Endothelial cell of umbilical vein (primary cell): Measurements from ENCODE around the gene ABCC1. TPM values are rescaled to one million over a fixed set of nuclear protein-coding genes. Genes with fewer than 3 reads are reported as not detected.

Source experiments
- BruUV-seq: library from RNA; stranded (reverse); fragments of 400-500 nt; replicated peaks from 2 replicates; lab custom pipeline; 2021; lab: Mats Ljungman, UMichigan
- CTCF ChIA-PET: fragments of 300-600, 350-600 bp; sonication (Branson Sonifier 250); formaldehyde crosslinking; loops from one replicate; lab custom pipeline; 2021; ENCODE audit warnings: antibody characterized with exemption, inconsistent platforms; lab: Charles Lee
- POLR2A ChIA-PET: fragments of 300-600, 350-600 bp; sonication (Branson Sonifier 250); formaldehyde crosslinking; loops from one replicate; lab custom pipeline; 2021; ENCODE audit warnings: antibody characterized with exemption, inconsistent platforms; lab: Charles Lee
- DNase-seq: peaks from one replicate; pipeline ENCODE4 v3.0.0-alpha.2; 2011; ENCODE audit warnings: low read depth, low spot score
- FAIRE-seq: peaks from 2 replicates; lab custom pipeline; 2011; peaks lifted over from hg19 to GRCh38; lab: Jason Lieb, UNC
- H2AFZ ChIP-seq: 2 replicates; pipeline ENCODE4 v1.6.0; 2012; ENCODE audit warnings: low read depth, low read length, control low read depth, inconsistent platforms
- H3K27ac ChIP-seq: 2 replicates; pipeline ENCODE4 v1.5.1; 2011; ENCODE audit warnings: low read depth, mild to moderate bottlenecking, control low read depth, low read length, moderate library complexity; ENCODE audit not compliant: insufficient read depth
- H3K27me3 ChIP-seq, 2 experiments: 2 replicates each; pipeline versions ENCODE4 v1.6.0 to v1.6.1; 2011; ENCODE audit warnings: low read length in 2 of 2, mixed read lengths in 1 of 2; ENCODE audit not compliant: control insufficient read depth in 2 of 2, insufficient read depth in 2 of 2
- H3K36me3 ChIP-seq, 2 experiments: 2 replicates in 1 of 2; 3 replicates in 1 of 2; pipeline ENCODE4 v1.5.1; 2011; ENCODE audit warnings: low read length in 2 of 2, mild to moderate bottlenecking in 1 of 2, moderate library complexity in 1 of 2; ENCODE audit not compliant: control insufficient read depth in 2 of 2, insufficient read depth in 2 of 2; ENCODE audit errors: extremely low read depth in 1 of 2
- H3K4me1 ChIP-seq: 3 replicates; pipeline ENCODE4 v1.5.1; 2011; ENCODE audit warnings: mild to moderate bottlenecking, low read length; ENCODE audit not compliant: control insufficient read depth, insufficient read depth; ENCODE audit errors: extremely low read depth
- H3K4me2 ChIP-seq: 2 replicates; pipeline ENCODE4 v1.6.1; 2011; ENCODE audit warnings: low read length, control low read depth, mixed read lengths; ENCODE audit not compliant: insufficient read depth
- H3K4me3 ChIP-seq, 3 experiments: fragments of 200-600 bp in 1 of 3; sonication (generic), shearing (Covaris generic) in 1 of 3; replicated peaks in 1 of 3; 2 replicates each; pipeline ENCODE4 v1.5.1; 2011 to 2016; ENCODE audit warnings: control low read depth in 3 of 3, low read length in 3 of 3, mild to moderate bottlenecking in 2 of 3, inconsistent platforms in 1 of 3, low read depth in 1 of 3, moderate library complexity in 1 of 3; ENCODE audit not compliant: insufficient read depth in 1 of 3
- H3K79me2 ChIP-seq: 2 replicates; pipeline ENCODE4 v1.6.0; 2012; ENCODE audit warnings: low read length, inconsistent platforms; ENCODE audit not compliant: control insufficient read depth, insufficient read depth
- H3K9ac ChIP-seq: replicated peaks from 2 replicates; pipeline ENCODE3; 2011; ENCODE audit warnings: low read length, control low read depth; ENCODE audit not compliant: insufficient read depth; ENCODE audit errors: extremely low read depth
- H3K9me1 ChIP-seq: replicated peaks from 3 replicates; pipeline ENCODE4 v1.6.0; 2011; ENCODE audit warnings: mild to moderate bottlenecking, low read length; ENCODE audit not compliant: control insufficient read depth, insufficient read depth; ENCODE audit errors: extremely low read depth
- H3K9me3 ChIP-seq: replicated peaks from 2 replicates; pipeline ENCODE4 v1.5.1; 2012; ENCODE audit warnings: low read length, inconsistent platforms; ENCODE audit not compliant: control insufficient read depth, insufficient read depth
- H4K20me1 ChIP-seq: replicated peaks from 2 replicates; pipeline ENCODE3; 2011; ENCODE audit warnings: mild to moderate bottlenecking, low read length; ENCODE audit not compliant: control insufficient read depth, insufficient read depth; ENCODE audit errors: extremely low read depth
- CTCF ChIP-seq, 2 donors: IDR thresholded peaks; 1 replicate in 1 of 2; 2 replicates in 1 of 2; pipeline ENCODE4 v1.5.1; 2011; ENCODE audit warnings: low read length in 2 of 2, mild to moderate bottlenecking in 2 of 2, moderate library complexity in 2 of 2, control low read depth in 1 of 2, inconsistent platforms in 1 of 2, low read depth in 1 of 2; ENCODE audit not compliant: insufficient read depth in 1 of 2; ENCODE audit errors: extremely low read depth in 1 of 2
- EZH2 ChIP-seq: IDR thresholded peaks from 2 replicates; pipeline ENCODE4 v1.6.1; 2012; ENCODE audit warnings: borderline replicate concordance, low read depth, mild to moderate bottlenecking, moderate library complexity, low read length, inconsistent platforms; ENCODE audit not compliant: severe bottlenecking
- GATA2 ChIP-seq: IDR thresholded peaks from 2 replicates; pipeline ENCODE4 v1.7.0; 2011; ENCODE audit warnings: low read depth, mild to moderate bottlenecking, moderate library complexity, mixed read lengths, low read length; ENCODE audit not compliant: insufficient read length, insufficient read depth
- JUN ChIP-seq: IDR thresholded peaks from 2 replicates; pipeline ENCODE4 v1.6.1; 2011; ENCODE audit warnings: borderline replicate concordance, low read depth; ENCODE audit not compliant: insufficient read length, insufficient read depth
- MAX ChIP-seq: IDR thresholded peaks from 2 replicates; pipeline ENCODE4 v1.6.1; 2011; ENCODE audit not compliant: insufficient read depth, insufficient read length
- MYC ChIP-seq: IDR thresholded peaks from one replicate; pipeline ENCODE4 v1.6.1; 2011; ENCODE audit warnings: mild to moderate bottlenecking, low read depth, low read length
- POLR2A ChIP-seq: IDR thresholded peaks from 2 replicates; pipeline ENCODE4 v1.6.1; 2012; ENCODE audit warnings: low read depth, mild to moderate bottlenecking, control low read depth, low read length
- POLR2AphosphoS5 ChIP-seq: IDR thresholded peaks from 2 replicates; pipeline ENCODE4 v1.6.1; 2012; ENCODE audit warnings: low read depth, mild to moderate bottlenecking, control low read depth, low read length, moderate library complexity; ENCODE audit not compliant: insufficient read depth
- dilution Hi-C: fragments of 300-500 bp; cut with MboI; formaldehyde crosslinking; loops from one replicate; pipeline ENCODE4 v1.15.0; 2019; ENCODE audit warnings: low sequenced_read_pairs; ENCODE audit not compliant: extremely low pct_ligation_motif_present
- intact Hi-C: fragments of 100-400 bp; cut with micrococcal nuclease; formaldehyde crosslinking; loops from one replicate; pipeline ENCODE4 v1.10.0; 2022
- polyA plus RNA-seq, 4 experiments: library from polyadenylated mRNA; depleted of rRNA in 3 of 4; stranded (reverse) in 3 of 4; unstranded in 1 of 4; fragments of >200 nt; gene quantifications; 2 replicates each; pipeline versions ENCODE4 v1.2.1 to v1.2.3, GENCODE V29; 2011 to 2012; ENCODE audit warnings: missing spikeins in 1 of 4
- total RNA-seq: library from RNA; stranded (reverse); gene quantifications from 2 replicates; pipeline ENCODE4 v1.2.3, GENCODE V29; 2021

The ABCC1 gene
- total and polyA plus RNA-seq, 2 donors (not counting 3 experiments of a cell fraction or from before 2014, with no cell fraction given), result 46.1 to 89.2 TPM

GRCh38 chr16:16120044-16120381 is 170.6 kb downstream of the ABCC1 start:
- H2AFZ ChIP-seq, result no peak overlapping the region
- H3K79me2 ChIP-seq, result peaks cover 4% of the 10 kb centered on the region
- CTCF ChIA-PET, result interaction anchor here (0.5 to 2.1 kb wide), 10 partner anchors 8 to 438 kb away, joined by 3 to 19 read pairs (median 3); no protein-coding TSS in a partner anchor
- DNase-seq (no peak), FAIRE-seq (no peak)
- dilution Hi-C loops (no loop called here), intact Hi-C loops (loop anchor here (1.0 to 10.0 kb wide), 6 partner anchors 73 to 529 kb away; no protein-coding TSS in a partner anchor)
- H3K4me2 ChIP-seq, result peak overlapping the region; percentile 2
- peaks cover 19% of the 10 kb centered on the region for H3K4me1 ChIP-seq
- POLR2A ChIA-PET, result interaction anchor here (1.4 to 1.6 kb wide), 2 partner anchors 122 to 161 kb away, joined by 4 to 10 read pairs; no protein-coding TSS in a partner anchor
- no TSS peak for BruUV-seq
- H3K9me3 ChIP-seq, result peaks cover 5% of the 10 kb centered on the region
- TF ChIP-seq GATA2 (no peak), POLR2AphosphoS5 (no peak), CTCF (IDR thresholded peaks at IDR 0.05; ENCODE audit: extremely low read depth in 1 of 2, insufficient read depth in 1 of 2, low read depth in 1 of 2, low read length in 2 of 2) (no peak), POLR2A (no peak), EZH2 (no peak), MYC (no peak), MAX (no peak), JUN (no peak)
- H3K27me3 ChIP-seq, result no peaks in the 10 kb centered on the region
- peak overlapping the region; percentile 55 for H3K9ac ChIP-seq
- peaks cover 12 to 22% of the 10 kb centered on the region in 2 experiments for H3K36me3 ChIP-seq
- peak overlapping the region in 1 of 3 experiments; percentile 4 for H3K4me3 ChIP-seq
- H3K27ac ChIP-seq, result peak overlapping the region; percentile 83
- H4K20me1 ChIP-seq, result no peaks in the 10 kb centered on the region
- H3K9me1 ChIP-seq, result no peaks in the 10 kb centered on the region
